ENCODE results near the gene RNF223. TPM values are rescaled to one million over a fixed set of nuclear protein-coding genes. Genes with fewer than 3 reads are reported as not detected.
"Not testable (repeated sequence)": the region's sequence is repeated elsewhere in the genome, so short reads cannot be mapped to it uniquely, and the experiment has no call there.

The RNF223 gene
- total RNA-seq, 1 experiment from 2014 or later: not detected

DNA sequence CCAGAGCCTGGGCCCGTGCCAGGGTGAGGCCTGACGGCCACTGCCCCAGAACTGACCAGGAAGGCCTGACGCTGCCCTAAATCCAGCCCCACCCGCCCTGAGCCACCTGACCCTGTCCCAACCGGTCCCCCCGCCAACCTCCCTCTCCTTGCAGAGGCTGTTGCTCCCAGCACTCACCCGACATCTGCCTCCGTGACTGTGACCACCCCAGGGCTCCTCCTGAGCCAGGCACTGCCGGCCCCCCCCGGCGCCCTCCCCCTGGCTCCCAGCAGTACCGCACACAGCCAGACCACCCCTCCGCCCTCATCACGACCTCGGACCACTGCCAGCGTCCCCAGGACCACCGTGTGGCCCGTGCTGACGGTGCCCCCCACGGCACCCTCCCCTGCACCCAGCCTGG is 27.9 kb downstream of the RNF223 start:
- no peak for DNase-seq (ENCODE audit: low read depth)

DNA sequence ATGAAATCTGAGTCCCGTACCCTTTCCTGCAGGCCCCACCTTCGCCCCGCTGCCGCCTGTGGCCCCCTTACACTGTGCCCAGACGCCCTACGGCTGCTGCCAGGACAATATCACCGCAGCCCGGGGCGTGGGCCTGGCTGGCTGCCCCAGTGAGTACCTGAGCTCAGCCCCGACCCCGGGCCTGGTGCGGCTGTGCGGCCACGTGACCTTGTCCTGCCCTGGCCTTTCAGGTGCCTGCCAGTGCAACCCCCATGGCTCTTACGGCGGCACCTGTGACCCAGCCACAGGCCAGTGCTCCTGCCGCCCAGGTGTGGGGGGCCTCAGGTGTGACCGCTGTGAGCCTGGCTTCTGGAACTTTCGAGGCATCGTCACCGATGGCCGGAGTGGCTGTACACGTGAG is 29.0 kb downstream of the RNF223 start:
- DNase-seq (ENCODE audit: low read depth): no peak

DNA sequence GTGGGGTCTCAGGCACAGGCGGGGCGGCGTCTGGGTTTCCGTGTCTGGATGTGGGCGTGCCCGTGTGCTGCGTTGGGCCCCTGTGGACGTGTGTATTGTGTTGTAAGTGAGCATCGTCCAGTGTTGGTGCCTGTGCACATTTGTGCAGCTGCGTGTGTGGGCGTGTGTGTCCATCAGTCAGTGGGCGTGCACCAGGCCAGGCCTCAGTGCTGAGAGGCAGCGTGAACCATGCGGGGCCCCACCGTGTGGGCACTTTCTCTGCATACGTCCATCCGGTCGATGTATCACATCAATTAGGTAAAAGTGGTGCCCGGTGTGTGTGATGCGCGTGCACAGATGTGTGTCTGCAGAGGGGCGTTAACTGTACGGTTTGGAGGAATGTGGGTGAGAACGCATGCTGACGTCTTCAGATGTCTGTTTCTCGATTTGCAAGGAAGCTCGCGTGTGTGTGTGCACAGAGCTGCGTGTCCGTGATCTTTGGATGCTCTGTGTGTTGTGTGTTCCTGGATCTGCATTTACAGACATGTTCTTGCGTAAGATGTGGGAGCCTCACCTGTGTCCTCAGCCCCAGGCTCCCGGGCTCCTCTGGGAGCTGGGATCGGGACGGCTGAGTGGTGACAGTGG is 29.5 kb downstream of the RNF223 start:
- no peak for DNase-seq (ENCODE audit: low read depth)

DNA sequence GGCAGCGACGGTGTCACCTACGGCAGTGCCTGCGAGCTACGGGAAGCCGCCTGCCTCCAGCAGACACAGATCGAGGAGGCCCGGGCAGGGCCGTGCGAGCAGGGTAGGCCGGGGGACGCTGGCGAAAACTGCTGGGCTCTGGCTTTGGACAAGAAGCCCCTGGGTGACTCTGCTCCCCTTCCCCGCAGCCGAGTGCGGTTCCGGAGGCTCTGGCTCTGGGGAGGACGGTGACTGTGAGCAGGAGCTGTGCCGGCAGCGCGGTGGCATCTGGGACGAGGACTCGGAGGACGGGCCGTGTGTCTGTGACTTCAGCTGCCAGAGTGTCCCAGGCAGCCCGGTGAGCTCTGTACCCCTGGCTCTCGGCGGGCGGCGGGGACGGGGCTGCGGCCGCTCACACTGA is 30.2 kb downstream of the RNF223 start:
- no peak for DNase-seq (ENCODE audit: low read depth)

DNA sequence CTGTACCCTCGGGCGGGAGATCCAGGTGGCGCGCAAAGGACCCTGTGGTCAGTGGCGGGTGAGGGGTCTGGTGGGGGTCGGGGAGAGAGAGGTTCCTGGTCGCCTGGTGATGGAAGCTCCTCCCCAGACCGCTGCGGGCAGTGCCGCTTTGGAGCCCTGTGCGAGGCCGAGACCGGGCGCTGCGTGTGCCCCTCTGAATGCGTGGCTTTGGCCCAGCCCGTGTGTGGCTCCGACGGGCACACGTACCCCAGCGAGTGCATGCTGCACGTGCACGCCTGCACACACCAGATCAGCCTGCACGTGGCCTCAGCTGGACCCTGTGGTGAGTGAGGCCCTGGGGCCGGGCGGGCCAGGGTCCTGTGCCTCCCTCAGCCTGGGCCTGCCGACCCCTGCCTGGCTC is 30.7 kb downstream of the RNF223 start:
- DNase-seq (ENCODE audit: low read depth): no peak

DNA sequence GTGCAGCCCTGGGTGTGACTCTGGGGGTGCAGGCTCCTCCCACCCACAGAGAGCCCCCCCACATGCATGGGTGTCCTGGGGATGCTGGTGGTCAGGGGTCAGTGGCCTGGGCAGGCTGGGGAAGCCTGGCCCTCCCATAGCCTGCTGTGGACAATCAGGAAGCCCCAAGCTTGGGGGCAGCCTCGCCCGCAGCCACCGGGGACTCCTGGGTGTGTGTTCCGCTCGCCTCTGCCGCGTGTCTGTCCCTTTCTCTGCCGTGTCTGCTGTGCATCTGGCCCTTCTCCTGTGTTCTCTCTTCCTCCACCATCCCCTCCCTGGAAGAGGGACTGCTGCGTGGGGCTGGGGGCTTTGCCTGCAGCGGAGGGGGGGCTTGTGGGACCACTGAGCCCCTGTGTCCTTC is 31.3 kb downstream of the RNF223 start:
- DNase-seq (ENCODE audit: low read depth): no peak

DNA sequence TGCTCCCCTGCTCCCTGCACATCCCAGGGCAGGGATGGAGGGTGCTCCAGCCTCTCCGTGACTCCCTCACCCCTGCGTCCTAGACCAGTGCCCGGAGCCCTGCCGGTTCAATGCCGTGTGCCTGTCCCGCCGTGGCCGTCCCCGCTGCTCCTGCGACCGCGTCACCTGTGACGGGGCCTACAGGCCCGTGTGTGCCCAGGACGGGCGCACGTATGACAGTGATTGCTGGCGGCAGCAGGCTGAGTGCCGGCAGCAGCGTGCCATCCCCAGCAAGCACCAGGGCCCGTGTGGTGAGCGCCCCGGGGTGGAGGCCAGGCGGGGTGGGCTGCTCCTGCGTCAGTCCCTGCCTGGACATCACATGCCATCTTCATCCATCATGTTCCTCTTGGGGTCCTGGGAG is 32.2 kb downstream of the RNF223 start:
- DNase-seq (ENCODE audit: low read depth): no peak

DNA sequence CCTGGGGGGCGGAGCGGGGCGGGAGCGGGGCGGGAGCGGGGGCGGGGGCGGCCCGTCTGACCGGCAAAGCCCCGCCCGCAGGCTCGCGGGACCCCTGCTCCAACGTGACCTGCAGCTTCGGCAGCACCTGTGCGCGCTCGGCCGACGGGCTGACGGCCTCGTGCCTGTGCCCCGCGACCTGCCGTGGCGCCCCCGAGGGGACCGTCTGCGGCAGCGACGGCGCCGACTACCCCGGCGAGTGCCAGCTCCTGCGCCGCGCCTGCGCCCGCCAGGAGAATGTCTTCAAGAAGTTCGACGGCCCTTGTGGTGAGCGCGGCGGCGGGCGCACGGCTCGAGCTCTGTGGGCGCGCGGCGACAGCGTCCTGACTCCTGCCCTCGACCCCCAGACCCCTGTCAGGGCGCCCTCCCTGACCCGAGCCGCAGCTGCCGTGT is 33.0 kb downstream of the RNF223 start:
- no peak for DNase-seq (ENCODE audit: low read depth)

DNA sequence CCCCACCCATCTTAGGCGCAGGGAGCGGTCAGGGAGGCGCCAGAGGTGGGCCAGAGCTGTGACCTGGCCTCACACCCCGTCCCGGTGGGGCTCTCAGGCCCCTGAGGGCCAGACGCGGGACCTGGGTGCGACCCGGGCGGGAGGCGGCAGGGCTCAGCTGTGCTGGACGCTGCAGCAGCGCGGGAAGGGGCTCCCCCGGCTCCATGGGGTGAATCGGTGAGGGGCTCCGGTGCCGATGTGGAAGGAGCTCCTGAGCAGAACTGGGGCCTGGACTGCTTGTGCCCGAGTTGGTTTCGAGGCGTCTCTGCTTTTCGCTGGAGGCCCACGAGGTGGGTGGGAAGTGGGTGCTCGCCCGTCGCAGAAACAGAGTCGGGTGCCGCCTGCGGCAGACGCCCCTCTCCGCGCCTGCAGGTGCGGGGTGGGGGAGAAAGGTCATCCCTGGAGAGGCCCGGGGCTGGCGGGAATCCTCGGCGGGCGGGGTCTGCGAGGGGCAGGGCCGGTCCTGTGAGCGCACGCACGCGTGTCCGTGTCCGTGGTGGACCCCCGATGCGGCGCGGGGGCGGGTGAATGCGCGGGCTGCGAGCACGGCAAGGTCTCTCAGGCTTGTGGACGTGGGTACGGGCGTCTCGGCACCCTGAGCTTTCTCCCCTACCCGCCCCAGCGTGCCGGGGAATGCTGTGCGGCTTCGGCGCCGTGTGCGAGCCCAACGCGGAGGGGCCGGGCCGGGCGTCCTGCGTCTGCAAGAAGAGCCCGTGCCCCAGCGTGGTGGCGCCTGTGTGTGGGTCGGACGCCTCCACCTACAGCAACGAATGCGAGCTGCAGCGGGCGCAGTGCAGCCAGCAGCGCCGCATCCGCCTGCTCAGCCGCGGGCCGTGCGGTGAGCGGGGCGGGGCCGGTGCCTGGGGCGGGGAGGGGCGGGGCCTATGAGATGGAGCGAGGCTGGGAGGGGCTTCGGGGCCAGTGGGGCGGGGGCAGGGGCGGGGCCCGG is 33.8 kb downstream of the RNF223 start:
- peak; percentile 96 for DNase-seq (ENCODE audit: low read depth)

DNA sequence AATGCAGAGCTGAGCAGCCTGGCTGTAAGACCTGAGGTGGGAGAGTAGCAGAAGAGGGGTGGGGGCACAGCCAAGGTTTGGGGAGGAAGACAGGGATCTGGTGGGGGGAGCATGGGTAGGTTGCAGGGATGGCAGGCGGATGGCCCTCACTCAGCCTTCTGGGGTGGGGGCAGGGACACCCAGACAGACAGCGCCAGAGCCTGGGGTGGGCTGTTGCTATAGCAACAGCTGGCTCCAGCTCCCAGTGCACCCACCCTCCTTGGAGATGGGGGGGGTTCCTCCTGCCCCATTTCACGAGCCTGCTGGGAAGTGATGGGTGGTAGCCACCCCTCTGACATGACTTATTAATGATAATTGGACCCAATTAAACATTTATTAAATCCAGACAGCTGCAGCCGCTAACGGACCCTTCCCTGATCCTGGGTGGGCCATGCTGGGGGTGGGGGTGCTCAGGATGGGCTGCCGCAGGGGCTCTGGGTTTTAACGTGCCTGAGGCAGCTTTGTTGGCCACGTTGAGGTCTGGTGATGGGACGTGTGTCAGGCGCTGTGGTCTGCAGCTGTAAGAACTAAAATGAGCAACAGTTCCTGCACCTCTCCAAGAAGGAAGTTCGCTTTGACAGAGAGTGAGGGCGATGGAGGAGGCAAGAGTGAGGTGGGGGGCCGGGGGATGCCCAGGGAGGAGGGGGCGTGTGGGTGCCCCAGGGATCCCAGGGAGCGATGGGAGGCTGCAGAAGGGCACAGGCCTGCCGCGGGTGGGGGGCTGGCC is 34.8 kb downstream of the RNF223 start:
- no peak for DNase-seq (ENCODE audit: low read depth)

DNA sequence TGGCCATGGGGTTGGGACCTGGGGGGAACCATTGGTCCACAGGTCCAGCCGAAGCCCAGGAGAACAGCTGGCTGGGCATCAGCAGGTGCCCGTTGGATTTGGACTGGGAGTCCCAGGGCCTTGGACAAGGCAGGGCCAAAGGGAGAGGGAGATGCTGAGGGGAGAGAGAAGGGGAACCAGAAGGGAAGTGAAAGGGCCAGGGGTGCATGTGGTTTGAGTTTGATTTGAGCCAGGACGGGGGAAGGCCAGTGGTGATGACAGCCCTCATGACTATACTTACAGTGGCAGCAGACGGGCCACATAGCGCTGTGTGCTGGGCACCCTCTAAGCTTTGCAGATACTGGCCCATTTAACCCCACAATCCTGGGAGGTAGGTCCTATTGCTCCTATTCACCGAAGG is 35.4 kb downstream of the RNF223 start:
- no peak for DNase-seq (ENCODE audit: low read depth)

DNA sequence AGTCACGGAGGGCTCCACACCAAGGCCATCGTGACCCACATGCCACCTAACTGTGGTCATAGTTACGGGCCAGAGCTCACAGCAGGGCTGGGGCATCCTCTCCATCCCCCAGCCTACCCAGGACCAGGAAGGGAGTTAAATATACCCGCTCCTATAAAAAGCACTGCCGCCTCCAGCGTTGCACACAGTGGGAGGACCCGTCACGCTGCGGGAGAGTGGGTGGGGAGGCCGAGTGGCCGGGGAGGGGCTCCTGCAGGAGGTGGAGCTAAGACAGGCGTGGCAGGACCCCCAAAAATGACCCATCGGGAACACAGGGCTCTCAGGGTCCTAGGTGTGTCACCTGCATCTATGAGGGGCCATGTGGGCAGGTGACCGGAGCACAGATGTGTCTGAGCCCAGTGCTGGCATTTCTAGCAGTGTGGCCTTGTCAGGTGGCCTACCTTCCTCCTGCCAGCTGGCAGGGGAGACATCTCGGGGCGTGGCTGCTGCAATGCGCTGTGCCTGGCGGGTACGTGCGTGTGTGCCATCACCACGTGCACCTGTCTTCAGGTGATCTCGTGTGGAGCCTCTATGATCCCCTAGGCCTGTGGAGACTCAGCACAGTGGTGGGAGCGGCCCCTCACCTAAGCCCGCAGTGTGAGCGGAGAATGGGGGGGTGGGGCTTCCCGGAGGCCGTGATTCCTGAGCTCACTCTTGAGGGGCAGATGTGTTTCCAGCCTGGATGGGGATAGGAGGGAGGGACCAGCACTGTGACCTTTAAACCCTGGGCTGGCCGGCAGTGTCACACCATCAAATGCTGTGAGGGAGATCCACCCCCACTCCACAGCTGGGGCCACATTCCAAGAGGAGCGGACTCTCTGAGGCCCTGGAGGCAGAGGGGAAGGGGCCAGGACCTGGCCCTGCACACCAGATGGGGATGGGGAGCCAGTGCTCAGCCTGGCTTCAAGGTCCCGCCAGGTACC is 36.5 kb downstream of the RNF223 start:
- DNase-seq (ENCODE audit: low read depth): no peak

DNA sequence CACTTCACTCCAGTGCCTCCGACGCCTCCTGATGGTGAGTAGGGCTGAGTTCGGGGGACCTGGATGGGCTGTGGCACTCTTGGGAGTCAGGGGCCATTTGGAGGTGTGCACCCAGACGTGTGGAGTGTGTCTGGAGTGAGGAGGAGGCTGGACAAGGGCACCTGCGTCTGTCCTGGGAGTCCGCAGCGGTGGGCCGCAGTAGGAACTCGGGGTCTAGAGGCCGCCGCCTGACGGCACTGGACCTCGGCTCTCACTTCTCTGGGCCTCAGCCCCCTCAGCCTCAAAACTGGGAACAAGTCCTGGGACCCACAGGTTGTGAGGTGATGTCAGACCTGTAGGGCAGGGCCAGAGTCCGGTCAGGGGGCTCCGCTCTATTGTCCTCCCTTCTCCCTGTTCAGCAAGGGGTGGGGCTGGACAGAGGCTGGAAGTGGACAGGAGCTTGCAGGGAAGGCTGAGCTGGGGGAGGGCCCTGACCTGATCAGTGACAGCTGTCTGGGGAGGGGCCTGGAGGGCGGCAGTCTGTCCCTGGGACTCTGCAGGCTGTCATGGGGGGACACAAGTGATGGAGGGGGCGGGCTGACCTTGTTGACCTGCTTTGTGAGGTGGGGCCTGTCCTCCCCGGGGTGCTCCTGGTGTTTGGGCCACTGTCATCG is 38.7 kb downstream of the RNF223 start:
- no peak for DNase-seq (ENCODE audit: low read depth)

DNA sequence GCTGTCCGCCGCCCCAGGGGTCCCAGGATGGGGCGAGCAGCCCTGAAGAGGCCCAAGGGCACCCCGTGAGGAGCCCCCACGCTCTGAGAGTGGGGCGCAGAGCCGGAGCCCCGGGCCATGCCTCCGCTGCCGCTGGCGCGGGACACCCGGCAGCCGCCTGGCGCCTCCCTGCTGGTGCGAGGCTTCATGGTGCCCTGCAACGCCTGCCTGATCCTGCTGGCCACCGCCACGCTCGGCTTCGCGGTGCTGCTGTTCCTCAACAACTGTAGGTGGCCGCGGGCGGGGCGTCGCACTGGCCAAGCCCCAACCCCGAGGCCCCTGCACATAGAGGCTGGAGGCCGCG is 39.7 kb downstream of the RNF223 start:
- DNase-seq (ENCODE audit: low read depth): no peak

DNA sequence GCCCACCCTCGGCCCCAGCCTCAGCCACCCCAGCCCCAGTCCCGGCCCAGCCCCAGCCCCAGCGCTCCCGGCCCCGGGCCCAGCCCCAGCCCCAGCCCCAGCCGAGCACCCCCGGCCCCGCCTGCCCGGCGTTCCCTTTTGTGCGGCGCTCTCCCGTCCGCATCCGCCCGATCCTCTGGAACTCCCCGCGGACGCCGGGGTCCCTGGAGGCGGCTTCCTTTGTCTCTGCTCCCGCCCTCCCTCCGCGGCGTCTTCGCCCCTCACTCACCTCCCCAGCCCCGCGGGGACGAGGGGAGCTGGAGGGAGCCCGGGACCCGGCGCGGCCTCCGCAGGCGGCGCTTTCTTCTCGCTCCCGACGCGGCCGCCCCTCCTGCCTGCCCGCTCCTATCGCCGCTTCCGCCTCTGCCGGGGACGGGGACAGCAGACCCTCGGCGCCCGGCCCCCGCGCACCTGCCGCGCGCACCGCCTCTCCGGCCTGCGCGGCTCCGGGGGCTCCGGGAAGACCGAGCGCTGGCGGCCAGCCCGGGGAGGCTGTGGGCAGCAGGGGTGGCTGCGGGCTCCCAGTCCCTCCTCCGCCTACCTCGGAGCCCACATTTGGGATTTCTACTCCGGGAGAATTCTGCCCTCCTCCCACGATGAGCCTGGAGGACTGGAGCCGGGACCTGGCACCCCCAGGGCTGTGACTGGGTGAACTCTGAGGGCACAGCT is 40.2 kb downstream of the RNF223 start:
- no peak for DNase-seq (ENCODE audit: low read depth)

DNA sequence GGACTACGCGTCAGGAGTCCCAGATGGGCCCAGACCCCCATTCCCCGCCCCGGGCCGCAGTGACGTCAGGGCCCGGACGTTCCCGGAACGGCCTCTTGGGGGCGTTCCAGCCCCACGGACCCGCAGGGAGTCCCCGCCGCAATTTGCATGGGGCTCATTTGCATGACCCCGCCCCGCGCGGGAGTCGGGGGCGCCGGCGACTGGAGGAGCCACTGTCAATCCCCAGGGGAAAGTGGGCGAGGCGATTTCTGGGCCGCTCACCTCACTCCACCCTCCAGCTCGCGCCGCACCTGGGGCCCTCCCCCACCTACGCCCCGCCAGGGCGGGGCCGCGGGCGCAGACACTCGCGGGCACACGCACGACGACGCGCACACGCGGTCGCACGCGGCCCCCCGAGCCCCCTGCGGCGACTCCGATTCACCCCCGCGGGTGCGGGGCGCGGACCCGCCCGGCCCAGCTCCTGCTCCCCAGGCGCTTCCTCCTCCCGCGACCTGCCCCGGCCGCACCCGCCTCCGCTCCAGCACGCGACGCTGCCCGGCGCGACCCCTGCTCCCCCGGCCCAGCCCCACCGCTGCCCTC is 41.0 kb downstream of the RNF223 start:
- peak; percentile 67 for DNase-seq (ENCODE audit: low read depth)

DNA sequence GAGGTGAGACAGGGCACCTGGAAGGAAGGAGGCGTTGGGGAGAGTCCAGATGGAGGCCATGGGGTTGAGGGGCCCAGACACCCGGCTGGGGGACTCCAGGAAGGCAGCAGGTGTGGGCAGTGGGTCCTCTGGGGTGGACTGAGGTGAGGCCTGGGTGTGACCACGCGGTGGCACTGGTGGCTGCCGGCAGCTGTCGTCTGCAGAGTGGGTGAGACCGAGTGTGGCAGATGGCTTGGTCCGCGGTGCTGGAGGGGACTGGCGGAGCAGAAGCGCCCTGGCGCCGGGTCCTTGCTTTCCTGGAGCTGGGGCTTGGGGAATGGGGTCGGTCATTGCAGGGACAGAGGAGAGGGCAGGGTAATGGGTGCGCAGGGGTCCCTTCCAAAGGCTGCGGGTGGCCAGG is 41.7 kb downstream of the RNF223 start:
- DNase-seq (ENCODE audit: low read depth): no peak

DNA sequence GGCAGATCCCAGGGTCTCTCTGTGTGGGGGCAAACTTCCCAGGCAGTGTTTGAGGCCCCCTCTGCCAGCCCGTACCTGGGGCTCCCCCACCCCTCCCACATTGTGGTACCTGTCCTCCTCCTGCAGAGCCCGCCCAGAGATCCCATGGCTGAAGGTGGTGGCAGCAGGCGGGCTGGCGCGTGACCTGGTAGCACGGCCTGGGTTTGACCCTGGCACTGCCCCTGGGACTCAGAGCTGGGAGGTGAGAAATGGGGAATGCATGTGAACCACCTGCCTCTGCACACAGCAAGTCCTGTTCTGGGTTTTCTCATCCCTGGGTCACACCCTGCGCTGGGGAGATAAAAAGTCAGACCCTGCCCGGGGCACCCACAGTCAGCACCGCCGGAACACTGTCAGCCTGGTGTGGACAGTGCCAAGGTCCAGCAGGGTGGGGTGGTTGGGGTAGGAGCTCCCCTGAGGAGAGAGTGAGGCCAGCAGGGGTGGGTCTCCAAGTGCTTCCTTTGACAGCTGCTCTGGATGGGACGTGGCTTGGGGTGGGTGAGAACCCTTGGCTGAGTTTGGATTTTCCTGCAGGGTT is 42.4 kb downstream of the RNF223 start:
- DNase-seq (ENCODE audit: low read depth): no peak

DNA sequence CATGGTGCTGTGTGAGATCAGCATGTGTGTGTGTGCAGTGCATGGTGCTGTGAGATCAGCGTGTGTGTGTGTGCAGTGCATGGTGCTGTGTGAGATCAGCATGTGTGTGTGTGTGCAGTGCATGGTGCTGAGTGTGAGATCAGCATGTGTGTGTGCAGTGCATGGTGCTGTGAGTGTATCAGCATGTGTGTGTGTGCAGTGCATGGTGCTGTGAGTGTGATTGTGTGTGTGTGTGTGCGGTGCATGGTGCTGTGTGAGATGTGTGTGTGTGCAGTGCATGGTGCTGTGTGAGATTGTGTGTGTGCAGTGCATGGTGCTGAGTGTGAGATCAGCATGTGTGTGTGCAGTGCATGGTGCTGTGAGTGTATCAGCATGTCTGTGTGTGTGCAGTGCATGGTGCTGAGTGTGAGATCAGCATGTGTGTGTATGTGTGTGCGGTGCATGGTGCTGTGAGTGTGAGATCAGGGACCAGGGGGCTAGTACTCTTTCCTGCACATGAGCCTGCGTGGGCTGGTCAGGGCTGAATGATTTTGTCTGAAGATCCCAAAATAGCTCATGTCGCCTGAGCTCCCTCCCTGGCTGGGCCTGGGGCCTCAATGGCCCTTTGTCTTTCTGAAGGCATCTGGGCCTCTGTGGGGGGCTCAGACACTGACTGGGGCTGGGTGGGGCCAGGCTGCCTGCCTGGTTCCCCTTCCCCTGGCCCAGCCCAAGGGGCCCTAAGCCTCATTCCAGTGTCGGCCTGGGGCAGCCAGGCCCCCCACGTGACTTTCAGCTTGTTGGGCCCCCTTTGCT is 43.0 kb downstream of the RNF223 start:
- not testable (repeated sequence) for DNase-seq (ENCODE audit: low read depth)

All from Daoy (cell line).